NCI-H1436 treated with DMSO at 0.1 percent for 48 hours (cell line): ENCODE data around the gene ERF.

Experiments
- DNase-seq: peaks from one replicate; lab custom pipeline; 2025; lab: John Stamatoyannopoulos, UW

ERF gene

DNA sequence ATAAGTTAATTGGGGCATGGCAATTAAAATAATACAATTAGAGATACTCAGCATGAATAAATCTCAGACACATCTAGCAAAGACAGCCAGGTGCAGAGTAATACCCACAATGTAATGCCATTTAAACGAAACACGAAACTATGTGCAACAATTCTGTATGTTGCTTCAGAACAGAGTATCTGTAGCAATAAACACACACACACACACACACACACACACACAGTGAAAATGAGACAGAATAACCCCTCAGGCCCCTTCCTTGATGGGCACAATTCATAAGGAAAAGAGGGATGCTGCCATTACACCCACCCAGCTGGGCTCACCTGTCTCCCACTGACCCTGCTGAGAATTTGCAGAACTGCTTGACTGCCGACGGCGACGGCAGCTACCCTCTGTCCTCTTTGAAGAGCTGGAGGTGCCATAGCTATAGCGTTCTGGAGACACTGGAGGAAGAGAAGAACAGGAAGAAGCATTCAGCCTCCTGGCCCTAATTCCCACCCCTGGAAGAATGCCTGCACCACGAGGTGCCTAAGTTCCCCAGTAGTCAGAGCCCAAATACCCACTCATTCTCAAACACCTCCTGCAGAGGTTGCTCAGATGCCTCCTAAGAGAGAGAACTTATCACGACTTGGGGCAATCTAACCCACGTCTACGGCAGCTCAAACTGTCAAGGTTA is 40.0 kb downstream of the ERF start:
- no peak for DNase-seq

DNA sequence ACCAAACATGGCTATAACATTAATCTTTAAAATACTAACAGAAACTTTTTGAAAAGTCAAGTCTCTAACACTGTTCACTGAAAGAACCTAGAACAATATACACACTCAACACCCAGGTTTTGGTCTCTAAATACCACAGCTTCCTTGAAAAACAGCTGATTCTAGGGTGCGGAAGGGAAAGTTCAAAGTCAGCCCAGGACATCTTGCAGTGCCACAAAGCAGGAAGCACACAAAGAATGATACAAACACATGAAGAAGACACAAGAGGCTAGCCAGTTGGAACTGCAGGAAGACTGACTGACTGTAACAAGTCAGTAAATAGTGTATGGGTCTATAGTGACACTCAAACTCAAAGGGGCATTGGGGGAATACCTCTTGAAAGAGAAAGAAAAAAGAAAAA is 42.0 kb downstream of the ERF start:
- DNase-seq: no peak

DNA sequence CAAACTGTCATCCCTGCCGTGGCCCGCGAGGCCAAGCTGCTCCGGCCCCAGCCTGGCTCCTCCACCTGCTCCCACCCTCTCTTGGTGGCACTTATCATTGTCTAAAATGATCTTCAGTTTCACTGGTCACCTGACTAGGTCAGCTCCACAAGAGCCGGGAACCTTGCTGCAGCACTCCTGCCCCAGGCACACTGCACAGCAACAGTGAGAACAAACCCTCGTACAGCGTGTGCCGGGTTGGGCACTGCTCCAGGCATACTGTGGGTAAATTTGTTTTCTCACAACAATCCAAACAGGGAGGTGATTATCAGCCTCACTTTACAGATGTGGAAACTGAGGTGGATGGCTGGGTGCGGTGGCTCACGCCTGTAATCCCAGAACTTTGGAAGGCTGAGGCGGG is 46.3 kb downstream of the ERF start:
- DNase-seq: no peak

DNA sequence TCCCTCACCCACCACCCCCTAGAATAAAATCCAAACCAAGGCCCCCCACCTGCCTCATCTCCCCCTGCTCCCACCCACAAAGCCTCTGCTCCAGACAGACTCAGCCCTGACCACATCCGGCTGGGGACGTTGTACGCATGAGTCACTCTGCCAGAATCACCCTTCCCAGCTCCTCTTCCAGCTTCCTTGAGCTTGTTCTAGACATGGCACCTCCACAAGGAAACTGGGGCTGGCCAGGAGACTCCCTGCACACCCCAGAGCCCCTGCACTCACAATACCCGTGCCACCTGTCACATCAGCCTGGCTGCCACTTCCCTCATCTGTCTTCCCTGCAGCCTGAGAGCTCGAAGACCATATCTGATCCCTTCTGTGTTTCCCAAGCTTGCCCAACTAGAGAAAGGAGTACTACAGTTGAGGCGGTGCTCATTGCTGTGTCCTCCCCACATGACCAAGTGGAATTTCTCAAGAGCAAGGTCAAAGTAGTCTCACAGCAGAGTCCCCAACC is 47.1 kb downstream of the ERF start:
- DNase-seq: no peak

DNA sequence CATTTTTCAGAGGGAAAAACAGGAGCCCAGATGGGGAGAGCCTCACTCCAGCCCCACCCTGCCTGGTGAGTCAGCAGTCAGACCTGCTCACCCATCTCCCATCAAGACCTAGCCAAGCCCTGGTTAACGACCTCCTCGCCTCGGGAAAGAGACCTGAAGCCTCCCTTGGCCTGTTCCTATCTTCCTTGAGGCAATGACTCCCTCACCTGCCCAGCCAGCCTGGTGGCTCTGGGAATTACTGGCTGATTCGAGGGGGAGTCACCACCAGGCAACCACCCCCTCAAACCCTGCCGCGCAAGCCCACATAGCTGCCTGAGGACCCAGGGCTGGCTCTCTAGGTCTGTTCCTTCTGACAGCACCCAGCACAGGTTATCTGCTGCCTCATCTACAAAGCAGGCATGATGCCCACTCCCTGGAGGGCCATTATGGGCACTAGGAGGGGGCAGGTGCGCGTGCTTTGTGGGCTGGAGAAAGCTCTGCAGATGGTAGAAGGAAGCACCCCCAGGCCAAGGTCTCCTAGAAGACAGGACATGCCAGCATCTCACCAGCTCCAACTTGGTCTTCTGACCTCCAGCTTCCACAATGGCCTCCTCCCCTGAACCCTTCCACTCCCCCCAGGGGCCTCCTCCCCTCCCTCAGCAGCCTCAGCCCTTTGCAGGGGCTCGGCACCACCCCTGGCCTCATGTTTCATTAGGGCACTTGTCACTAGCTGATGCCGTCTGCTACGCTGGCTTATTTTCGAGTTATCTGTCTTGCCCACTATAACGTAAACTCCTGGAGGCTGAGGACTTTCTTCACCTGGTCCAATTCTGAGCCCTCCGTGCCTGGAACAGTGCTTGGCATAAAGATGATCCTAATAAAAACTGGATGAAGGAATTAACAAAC is 47.8 kb downstream of the ERF start:
- DNase-seq: no peak

DNA sequence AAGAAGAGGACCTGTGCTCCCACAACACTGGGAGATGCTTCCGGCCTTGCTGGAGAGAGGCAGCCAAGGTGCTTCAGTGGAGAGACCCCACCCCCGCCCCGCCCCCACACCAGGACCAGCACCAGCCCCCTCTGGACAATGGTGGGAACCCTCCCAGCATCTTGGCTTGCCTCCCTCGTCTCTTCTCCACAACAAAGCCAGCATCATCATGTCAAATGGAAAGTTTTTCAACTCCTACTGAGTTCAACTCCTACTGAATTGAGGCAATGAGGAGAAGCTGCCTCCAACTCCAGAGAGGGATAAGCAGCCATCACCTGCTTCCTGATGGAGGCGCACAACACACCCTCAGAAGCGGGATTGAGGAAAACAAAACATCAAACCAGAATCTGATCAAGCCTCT is 50.3 kb downstream of the ERF start:
- DNase-seq: no peak

DNA sequence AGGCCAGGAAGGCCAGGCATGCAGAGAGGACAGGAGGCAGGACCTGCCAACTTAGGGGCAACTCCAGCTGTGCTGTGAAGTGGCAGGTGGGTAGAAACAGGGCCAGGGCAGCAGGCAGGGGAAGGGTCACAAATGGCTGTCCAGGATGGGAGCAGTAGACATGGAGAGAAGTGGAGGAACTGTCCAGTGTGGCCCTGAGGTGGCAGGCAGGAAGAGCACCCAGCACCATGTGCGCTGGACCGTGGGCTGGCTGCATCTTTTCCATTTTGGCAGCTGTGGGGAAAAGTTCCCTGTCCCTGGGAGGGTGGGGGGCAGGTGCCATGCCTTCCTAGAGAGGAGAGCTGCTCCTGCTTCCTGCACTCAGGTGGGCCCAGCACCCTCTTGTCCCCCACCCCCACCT is 51.2 kb downstream of the ERF start:
- DNase-seq: no peak

DNA sequence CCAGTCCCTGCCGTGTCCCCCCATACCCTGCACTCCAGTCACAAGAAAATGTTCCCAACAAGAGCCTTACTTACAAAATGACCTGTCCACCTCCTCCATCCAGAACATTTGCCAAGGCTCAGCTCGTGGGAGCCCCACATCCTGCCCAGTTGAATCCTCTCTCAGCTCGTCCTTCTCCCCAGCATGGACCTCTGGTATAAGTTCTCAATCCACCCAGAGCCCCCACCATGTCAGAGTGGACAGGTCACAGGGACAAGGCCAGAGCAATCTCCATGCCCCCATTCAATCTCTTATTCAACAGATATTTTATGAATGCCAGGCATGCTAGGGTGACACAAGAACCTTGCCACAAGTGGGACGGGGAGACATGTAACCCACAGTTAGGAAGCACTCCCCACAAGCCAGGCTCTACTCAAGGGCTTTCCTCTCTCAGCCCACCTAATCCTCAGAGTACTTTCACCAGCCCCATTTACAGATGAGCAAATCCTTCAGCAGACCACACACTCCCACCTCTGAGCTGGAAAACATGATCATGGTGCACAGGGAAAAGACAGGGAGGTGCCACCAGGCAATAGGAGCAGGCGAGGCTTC is 52.5 kb downstream of the ERF start:
- no peak for DNase-seq

DNA sequence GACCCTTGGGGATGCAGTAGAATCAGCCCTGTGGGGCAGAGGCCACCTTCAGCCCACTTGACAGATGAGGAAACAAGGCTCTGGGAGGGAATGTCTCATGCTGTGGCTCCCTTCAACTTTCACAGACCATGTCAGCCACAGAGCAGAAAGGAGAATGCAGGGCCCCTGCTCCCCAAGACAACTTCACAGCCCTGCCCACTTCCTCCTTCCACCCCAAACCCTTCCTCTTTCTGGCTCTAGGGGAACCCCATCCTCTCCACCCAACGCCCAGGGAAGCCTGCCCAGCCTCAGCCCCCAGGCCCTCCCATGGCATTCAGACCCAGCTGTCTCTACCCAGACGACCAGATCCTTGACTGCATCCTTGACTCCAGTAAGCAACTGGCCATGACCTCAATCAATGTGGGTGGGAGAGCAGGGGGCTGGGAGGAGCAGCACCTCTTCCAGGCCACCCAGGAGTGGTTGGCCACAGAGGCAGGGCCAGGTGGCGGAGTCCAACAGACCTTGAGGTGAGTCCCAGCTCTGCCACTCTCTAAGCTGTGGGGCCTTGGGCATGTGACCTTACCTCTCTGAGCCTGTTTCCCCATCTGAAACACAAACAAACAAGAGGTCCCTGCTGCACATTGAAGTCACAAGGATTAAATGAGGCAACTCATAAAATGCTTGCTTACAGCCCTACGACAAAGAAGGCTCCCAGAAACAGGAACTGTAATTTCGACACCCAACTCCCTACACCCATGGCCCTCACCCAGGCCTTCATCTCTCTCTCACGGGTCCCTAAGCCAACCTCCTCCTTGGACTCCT is 53.2 kb downstream of the ERF start:
- DNase-seq: no peak

DNA sequence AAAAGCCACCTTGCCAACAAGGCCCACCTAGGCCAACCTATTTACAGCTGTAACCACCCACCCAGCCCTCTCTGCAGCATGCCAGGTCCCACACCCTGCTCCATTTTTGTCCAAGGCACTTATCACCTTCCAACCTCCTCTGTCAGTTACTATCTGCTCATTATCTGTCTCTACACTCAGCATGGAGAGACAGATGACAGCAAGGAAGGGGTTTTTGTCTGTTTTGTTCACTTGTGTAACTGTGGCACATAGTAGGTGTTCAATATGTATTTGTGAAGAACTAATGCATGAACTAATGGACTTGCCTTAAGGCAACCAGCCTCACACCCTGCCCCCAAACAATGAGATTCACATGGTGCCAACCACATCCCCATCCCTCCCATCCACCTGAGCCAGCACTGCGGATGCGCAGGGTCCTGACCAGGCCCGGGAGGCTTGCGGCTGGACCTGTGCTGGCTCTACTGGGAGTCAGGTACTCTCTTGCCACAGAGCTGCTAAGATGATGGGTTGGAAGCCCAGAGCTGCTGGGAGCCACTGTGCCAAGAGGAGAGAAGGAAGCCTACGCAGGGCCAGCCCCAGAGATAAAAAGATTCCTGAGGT is 54.7 kb downstream of the ERF start:
- no peak for DNase-seq

DNA sequence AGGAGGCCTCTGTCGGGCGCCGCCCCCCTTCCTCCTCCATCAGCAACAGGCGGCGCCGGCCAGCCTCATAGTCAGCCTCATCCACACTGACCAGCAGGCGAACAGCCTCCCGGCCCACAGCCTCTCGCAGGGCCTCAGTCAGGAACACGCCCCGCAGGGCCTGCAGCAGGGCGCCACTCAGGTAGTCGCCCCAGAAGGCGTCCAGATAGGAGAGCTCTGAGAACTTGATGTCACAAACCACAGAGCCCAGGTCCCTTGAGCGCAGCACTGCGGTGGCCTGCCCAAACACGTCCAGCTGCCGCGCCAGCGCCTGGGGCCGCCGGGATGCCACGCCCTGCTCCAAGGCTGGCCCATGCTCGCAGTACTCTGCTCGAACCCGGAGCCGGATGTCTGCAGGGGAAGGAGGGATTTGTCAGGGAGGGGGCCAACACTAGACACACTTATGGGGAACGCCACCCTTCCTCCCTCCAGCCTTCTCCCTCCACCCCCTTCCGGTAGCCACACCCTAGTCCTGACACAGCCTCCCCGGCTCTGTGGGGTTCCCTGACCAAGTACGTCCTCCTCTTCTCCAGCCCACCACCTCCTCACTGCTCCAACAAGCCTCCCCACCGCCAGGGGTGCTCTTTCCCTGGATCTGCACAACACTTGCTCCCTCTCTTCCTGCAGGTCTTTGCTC is 55.4 kb downstream of the ERF start:
- no peak for DNase-seq

DNA sequence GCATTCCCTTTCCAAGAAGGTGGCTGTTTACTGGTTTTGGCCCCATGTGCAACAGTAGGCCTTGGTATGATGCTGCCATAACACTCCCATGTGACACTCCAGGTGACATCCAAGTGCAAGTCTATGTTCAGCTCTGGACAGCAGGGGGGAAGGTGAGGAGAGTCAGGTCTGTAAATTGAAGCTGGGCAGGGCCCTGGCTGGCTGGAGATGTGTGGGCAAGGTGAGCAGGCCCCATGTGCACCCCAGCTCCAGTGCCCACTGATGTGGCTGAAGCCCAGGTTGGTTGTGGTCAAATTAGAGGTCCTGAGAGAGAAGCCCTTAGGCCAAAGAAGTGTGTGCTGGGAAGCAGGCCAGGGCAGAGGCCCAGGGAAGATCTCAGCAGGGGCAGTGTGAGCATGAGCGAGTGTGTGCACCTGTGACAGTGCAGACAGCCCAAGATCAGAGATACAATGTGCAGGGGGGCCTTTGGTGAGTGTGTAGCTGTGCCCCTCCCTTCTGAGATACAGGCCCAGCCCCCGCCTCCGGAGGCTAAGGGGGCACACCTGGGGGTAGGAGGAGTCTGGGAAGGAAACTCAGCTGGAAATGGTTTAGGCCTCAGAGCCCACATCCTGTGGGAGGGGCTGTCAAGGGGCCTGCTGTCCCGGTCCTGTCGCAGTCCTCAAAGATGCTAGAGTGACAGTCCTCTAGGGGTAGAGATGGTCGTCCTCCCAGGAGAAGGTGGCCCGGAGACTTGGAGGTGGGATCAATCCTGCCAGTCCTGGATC is 56.1 kb downstream of the ERF start:
- DNase-seq: no peak
